ENCODE data around the gene C14orf180. TPM values are rescaled to one million over a fixed set of nuclear protein-coding genes. Genes with fewer than 3 reads are reported as not detected.

The C14orf180 gene
- total and polyA plus RNA-seq, 10 of the 15 experiments (the other 5 are each of a cell fraction or from before 2014, with no cell fraction given), result not detected

- H2AFZ ChIP-seq (ENCODE audit: control insufficient read depth, low read depth, low read length), result no peak overlapping the region
- intact Hi-C loops (cut with micrococcal nuclease; ENCODE audit: unreplicated experiment), result no loop called here
- no peaks in the 10 kb centered on the region for H3K4me1 ChIP-seq (ENCODE audit: control insufficient read depth, insufficient read depth, low read length)
- no peak overlapping the region for H3K4me2 ChIP-seq (ENCODE audit: control insufficient read depth, insufficient read depth)
- BruUV-seq (replicated peaks), result no TSS peak
- ChIA-PET CTCF (no interaction called here), RAD21 (ENCODE audit: unreplicated experiment) (no interaction called here), SMC1A (ENCODE audit: uncharacterized antibody, unreplicated experiment) (no interaction called here), POLR2A (no interaction called here)
- no peak overlapping the region for H3K9ac ChIP-seq (ENCODE audit: control insufficient read depth, insufficient read depth, low read length)
- H3K27ac ChIP-seq (ENCODE audit: control insufficient read depth, insufficient read depth), result no peak overlapping the region
- no peaks in the 10 kb centered on the region for H4K20me1 ChIP-seq (ENCODE audit: control insufficient read depth, insufficient read depth)
- DNase-seq (ENCODE audit: low read depth, low spot score), result no peak
- no peak for TF ChIP-seq ZNF24 (IDR thresholded peaks at IDR 0.05)
- no peak overlapping the region for H3K4me3 ChIP-seq
- no peak for ATAC-seq
- no peak for FAIRE-seq
- H3K27me3 ChIP-seq (replicated peaks in 1 of 2; ENCODE audit: control insufficient read depth in 2 of 2, insufficient read depth in 2 of 2, low read length in 1 of 2), result no peaks in the 10 kb centered on the region
- in situ Hi-C loops (cut with MboI), result no loop called here
- H3K9me3 ChIP-seq (replicated peaks; ENCODE audit: control insufficient read depth, insufficient read depth, low read length), result peaks cover 2% of the 10 kb centered on the region; the same call in 2 of the 3 replicates
- 47% methylated on average over 24 of the region's 24 CpGs for WGBS (ENCODE audit: insufficient coverage, insufficient replicate concordance, low lambda C conversion rate, missing lambda C conversion rate)
- no peaks in the 10 kb centered on the region for H3K79me2 ChIP-seq (ENCODE audit: control insufficient read depth, insufficient read depth, low read length)
- no peaks in the 10 kb centered on the region for H3K36me3 ChIP-seq (ENCODE audit: control insufficient read depth in 2 of 2, insufficient read depth in 2 of 2, low read length in 1 of 2)
Measured at GRCh38 chr14:104633276-104634137, 53.9 kb downstream of the C14orf180 start.

GRCh38 chr14:104634138-104634760 lies 54.7 kb downstream of the C14orf180 start:
- H3K27ac ChIP-seq (ENCODE audit: control insufficient read depth, insufficient read depth), result no peak overlapping the region
- TF ChIP-seq SMAD5 (IDR thresholded peaks at IDR 0.05; ENCODE audit: low read depth) (no peak), HSF1 (IDR thresholded peaks at IDR 0.05; ENCODE audit: low read depth, low read length) (no peak), MLLT1 (IDR thresholded peaks at IDR 0.05) (no peak), FOXM1 (IDR thresholded peaks at IDR 0.05; ENCODE audit: low read depth, low read length) (no peak), POLR2A (IDR thresholded peaks at IDR 0.05; ENCODE audit: low read depth, low read length) (no peak), MYB (IDR thresholded peaks at IDR 0.05; ENCODE audit: borderline replicate concordance, low read depth, low read length) (no peak), ETV6 (conservative IDR thresholded peaks at IDR 0.05 in 1 of 2, IDR thresholded peaks at IDR 0.05 in 1 of 2; ENCODE audit: borderline replicate concordance in 1 of 2, low read depth in 1 of 2) (no peak), SRF (IDR thresholded peaks at IDR 0.05; ENCODE audit: low read depth in 2 of 2, low read length in 2 of 2) (no peak), MAX (IDR thresholded peaks at IDR 0.05; ENCODE audit: low read depth, low read length) (no peak), PBX3 (IDR thresholded peaks at IDR 0.05; ENCODE audit: insufficient replicate concordance, low read depth, low read length) (no peak)

More at GRCh38 chr14:104634138-104634760, 54.7 kb downstream of the C14orf180 start:
- no peaks in the 10 kb centered on the region for H4K20me1 ChIP-seq (ENCODE audit: control insufficient read depth, insufficient read depth)
- DNase-seq (ENCODE audit: low read depth, low spot score) (no peak), FAIRE-seq (no peak), ATAC-seq (no peak)
- ChIA-PET SMC1A (ENCODE audit: uncharacterized antibody, unreplicated experiment) (no interaction called here), CTCF (no interaction called here), RAD21 (ENCODE audit: unreplicated experiment) (no interaction called here), POLR2A (no interaction called here)
- intact Hi-C loops (cut with micrococcal nuclease; ENCODE audit: unreplicated experiment) (no loop called here), in situ Hi-C loops (cut with MboI) (no loop called here)
- no peak overlapping the region for H3K9ac ChIP-seq (ENCODE audit: control insufficient read depth, insufficient read depth, low read length)
- H3K4me3 ChIP-seq, result no peak overlapping the region
- H3K9me3 ChIP-seq (replicated peaks; ENCODE audit: control insufficient read depth, insufficient read depth, low read length), result no peaks in the 10 kb centered on the region; the same call in 1 of the 3 replicates
- WGBS (ENCODE audit: insufficient coverage, insufficient replicate concordance, low lambda C conversion rate, missing lambda C conversion rate), result 22% methylated on average over 17 of the region's 20 CpGs
- no peaks in the 10 kb centered on the region for H3K4me1 ChIP-seq (ENCODE audit: control insufficient read depth, insufficient read depth, low read length)
- H3K79me2 ChIP-seq (ENCODE audit: control insufficient read depth, insufficient read depth, low read length), result no peaks in the 10 kb centered on the region
- BruUV-seq (replicated peaks), result no TSS peak
- no peaks in the 10 kb centered on the region for H3K36me3 ChIP-seq (ENCODE audit: control insufficient read depth in 2 of 2, insufficient read depth in 2 of 2, low read length in 1 of 2)
- H3K27me3 ChIP-seq (replicated peaks in 1 of 2; ENCODE audit: control insufficient read depth in 2 of 2, insufficient read depth in 2 of 2, low read length in 1 of 2), result no peaks in the 10 kb centered on the region
- no peak overlapping the region for H2AFZ ChIP-seq (ENCODE audit: control insufficient read depth, low read depth, low read length)
- no peak overlapping the region for H3K4me2 ChIP-seq (ENCODE audit: control insufficient read depth, insufficient read depth)

All from GM12878 (cell line).